A549 (cell line): ENCODE data around the gene GRAP2.

ENCODE experiments used
- CEBPB ChIP-seq, 2 experiments: fragments of >200 bp in 1 of 2; sonication (Bioruptor Twin) in 1 of 2; formaldehyde crosslinking in 1 of 2; IDR thresholded peaks; 2 replicates each; pipeline ENCODE4 v1.6.1; 2012 to 2016
- JUN ChIP-seq, 2 experiments: fragments of >200 bp; sonication (Bioruptor Twin); formaldehyde crosslinking; IDR thresholded peaks; 2 replicates in 1 of 2; 3 replicates in 1 of 2; pipeline ENCODE4 v1.6.1; 2016 to 2017
- POLR2A ChIP-seq: IDR thresholded peaks from 2 replicates; pipeline ENCODE4 v1.6.1; 2012; ENCODE audit warnings: mild to moderate bottlenecking, low read length
- RFX5 ChIP-seq: fragments of 450-650 bp; IDR thresholded peaks from 2 replicates; pipeline ENCODE4 v1.7.1; 2014; ENCODE audit warnings: antibody characterized with exemption, mild to moderate bottlenecking, moderate library complexity
- ZNF302 ChIP-seq: fragments of 250-450 bp; sonication (Bioruptor Pico); IDR thresholded peaks from 2 replicates; pipeline ENCODE4 v1.9.0; 2021; ENCODE audit warnings: inconsistent platforms, mild to moderate bottlenecking, moderate library complexity

GRCh38 chr22:39915295-39915726, 14.4 kb downstream of the GRAP2 start:
- TF ChIP-seq JUN (IDR thresholded peaks at IDR 0.05) (no peak), CEBPB (IDR thresholded peaks at IDR 0.05) (no peak), RFX5 (no peak), POLR2A (no peak), ZNF302 (CRISPR knock-in tag) (no peak)
